Activated T-helper 1 cell treated with anti-CD3 and anti-CD28 coated beads, Interleukin-2, amount 50 U/mL, for 16 hours (primary cell): Measurements from ENCODE around the gene SDC4.

Source experiments
- DNase-seq, 2 donors: peaks; one replicate each; pipeline ENCODE4 v3.0.0-alpha.2; 2020; ENCODE audit warnings: low read depth in 1 of 2, low spot score in 1 of 2

Gene SDC4

DNA sequence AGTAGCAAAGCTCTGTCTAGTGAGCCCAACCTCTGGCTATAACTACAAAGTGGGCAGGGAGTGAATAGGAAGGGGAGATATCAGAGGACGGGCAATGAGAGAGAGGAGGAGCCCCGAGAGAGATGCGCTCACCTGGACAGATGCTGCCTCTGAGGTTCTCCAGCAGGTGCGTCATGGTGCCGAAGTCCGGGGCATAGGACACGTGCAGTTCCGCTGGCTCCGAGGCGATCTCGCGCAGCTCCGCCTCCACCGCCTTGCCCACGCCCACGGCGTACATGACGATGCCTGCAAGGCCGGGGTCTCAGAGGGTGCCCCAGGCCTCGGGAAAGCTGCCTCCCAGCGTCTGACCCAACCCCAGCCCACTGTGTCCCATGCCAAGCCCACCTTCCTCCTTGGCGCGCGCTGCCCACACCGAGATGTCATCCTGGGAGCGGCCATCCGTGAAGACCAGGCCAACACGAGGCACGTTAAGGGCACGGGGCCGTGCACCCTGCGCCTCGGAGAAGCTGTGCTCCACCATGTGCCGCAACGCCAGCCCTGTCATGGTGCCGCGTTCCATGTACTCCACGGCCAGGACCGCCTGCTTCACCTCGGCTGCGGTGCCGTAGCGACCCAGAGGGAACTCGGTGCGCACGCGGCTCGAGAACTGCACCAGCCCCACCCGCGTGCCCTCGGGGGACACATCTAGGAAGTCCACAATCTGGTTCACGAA is 50.3 kb downstream of the SDC4 start:
- DNase-seq = no peak

- DNase-seq = no peak
Measured at GRCh38 chr20:45294659-45295058, 53.6 kb downstream of the SDC4 start.

DNA sequence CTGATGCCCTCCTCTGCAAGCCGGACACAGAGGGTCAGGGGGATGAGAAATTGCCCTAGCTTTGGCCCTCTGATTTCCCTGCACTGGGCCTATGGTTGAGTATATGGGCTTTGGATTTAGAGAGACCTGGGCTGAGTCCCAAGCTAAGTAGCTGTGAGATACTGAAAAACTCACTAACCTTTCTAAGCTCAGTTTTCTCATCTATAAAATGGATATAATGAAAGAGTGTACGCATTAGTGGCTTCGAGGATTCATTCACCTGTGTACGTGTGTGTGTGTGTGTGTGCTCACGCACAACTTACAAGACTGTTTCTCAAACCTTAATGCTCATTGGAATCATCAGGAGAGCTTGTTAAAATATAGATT is 54.2 kb downstream of the SDC4 start:
- no peak for DNase-seq

- DNase-seq = peak; percentile 66 to 76
Measured at GRCh38 chr20:45293041-45294002, 54.9 kb downstream of the SDC4 start.

- no peak for DNase-seq
Measured at GRCh38 chr20:45292343-45292742, 55.9 kb downstream of the SDC4 start.

- DNase-seq = no peak
Measured at GRCh38 chr20:45291526-45291925, 56.7 kb downstream of the SDC4 start.

- DNase-seq = peak; percentile 37 to 39
Measured at GRCh38 chr20:45290677-45291355, 57.4 kb downstream of the SDC4 start.

DNA sequence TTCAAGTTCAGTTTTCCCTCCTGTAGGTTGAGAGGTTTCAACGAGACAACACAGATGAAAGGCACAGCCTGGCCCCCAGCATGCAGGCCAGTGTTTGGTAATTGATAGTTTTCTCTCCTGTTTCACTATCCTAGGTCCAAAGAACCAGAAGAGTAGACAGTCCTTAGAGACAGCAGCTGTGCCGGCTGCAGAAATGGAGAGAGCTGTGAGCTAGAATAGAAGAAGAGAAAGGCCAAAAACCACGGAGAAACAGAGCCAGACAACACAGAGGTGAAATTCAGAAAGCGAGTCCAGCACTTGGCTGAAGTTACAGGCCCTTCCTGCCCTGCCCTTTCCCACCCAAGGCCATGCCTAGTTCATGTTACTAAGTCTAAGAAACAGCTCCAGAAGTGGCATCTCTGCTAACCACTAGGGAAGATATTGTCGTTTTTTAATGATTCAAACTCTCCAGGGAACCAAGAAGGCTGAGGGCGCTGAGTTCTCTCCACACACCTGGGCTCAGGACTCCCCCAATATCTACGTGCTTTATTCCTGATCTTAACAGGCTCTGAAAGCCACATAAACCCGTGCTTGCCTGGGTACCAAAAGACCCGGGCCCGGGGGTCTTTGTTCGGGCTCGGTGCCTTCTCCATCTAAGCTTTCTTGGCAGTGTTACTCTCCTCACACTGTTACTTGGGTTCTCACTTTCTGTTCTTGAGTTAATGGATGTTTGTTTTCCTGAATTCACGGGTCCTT is 58.1 kb downstream of the SDC4 start:
- DNase-seq = no peak

GRCh38 chr20:45288860-45289259 is 59.4 kb downstream of the SDC4 start:
- DNase-seq = no peak

DNA sequence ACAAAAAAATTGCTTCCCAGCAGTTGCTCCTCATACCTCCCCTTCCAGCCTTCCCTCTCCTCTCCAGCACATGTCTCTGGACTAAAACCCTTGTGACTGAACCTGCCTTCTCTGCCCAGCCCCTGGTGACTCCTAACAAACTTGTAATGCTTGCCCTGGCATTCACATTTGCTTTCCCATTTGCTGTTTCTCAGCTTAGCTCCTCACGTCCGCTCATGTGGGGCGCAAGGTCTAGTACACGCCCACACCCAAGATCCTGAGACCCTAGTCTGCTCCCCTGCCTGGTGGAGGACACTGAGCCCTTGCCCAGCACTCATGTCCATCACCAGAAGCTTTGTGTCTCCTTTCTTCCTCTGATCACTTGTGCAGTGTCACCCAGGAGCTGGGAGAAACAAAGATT is 59.8 kb downstream of the SDC4 start:
- DNase-seq = no peak

DNA sequence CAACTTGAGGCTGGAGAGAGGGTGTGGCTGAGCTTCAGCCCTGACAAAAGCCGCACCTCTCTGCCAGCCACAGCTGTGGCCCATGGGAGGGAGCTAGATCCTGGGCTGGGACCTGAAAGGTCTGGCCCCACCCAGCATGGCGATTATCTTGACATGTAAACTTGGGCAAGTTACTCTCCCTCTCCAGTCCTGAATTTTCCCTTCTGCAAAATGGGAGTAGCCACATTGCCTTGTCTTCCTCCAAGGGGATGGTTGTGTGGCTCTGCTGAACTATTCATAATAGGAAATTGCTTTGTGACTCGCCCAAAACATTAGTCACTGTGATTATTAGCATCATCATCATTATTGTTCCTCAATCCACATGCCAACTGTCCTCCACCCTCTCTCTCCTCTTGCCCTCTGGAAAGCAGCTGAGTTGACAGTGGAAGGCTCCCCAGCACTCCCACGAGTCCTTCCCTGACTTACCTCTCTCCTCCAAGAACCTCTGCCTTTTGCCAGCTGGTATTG is 64.6 kb downstream of the SDC4 start:
- DNase-seq = no peak

DNA sequence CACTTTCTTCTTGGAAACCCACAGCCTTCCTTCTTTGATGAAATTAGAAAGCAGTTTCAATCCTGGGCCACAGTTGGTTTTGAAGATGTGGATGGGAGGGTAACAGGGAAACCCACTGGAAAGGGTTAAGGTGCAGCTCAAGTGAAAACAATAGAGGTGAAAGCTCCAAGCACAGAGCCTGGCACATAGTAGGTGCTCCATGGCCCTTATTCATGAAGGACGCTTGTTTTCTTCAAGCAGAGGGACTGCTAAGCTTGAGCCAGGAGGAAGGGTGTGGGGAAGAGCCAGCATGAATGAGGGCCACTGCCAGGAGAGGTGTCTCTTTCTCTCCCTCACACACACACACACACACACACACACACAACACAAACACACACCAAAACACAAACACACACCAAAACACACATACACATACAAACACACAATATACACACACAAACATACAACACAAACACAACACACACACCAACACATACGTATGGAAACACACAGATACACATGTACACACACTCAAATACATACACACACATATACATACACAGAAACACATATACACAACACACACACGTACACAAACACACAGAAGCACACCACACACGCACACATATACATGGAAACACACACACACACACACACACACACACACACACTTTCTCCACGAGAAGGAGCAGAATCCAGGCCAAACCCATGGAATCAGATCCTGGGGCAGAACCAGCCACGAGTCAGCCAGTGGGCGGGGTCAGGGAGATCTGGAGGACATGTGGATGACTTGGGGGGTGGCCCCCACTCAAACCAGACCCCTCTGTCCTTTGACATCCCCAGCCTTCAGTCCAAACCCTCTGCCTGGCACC is 65.3 kb downstream of the SDC4 start:
- DNase-seq = no peak

DNA sequence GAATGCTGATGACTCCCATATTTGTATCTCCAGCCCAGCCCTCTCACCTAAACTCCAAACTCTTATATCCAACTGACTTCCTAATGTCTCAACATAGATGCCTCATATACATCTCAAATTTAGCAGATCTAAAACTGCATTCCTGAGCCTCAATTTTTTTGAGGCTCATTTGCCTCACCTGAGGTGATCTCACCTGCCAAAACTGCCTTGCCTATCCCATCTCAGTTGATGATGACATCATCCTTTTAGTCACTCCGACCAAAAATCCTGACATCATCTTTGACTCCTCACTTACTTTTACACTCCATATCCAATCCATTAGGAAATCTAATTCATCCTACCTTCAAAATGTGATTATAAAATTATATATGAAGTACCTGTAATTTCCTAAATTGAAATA is 68.2 kb downstream of the SDC4 start:
- DNase-seq = no peak

DNA sequence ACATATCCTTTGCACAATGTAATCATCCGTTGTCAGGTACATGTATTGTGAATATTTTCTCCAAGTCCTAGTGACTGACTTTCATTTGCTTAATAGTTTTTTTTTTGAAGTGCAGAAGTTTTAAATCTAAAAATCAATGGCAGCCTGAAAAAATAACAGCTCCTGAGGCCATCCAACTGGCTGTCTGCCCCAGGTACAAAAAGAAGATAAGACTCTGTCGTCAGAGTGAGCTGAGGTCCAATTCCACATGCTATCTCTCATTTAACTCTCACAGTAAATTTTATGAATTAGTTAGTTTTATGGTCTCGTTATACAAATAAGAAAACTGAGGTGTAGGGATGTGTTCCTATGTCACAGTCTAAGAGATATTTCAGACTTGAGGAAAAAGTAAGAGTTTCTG is 72.9 kb downstream of the SDC4 start:
- no peak for DNase-seq
